Epithelial cell of esophagus (primary cell): ENCODE measurements around the gene ANTXRL.
A peak's percentile ranks its signal among the peaks of the same experiment; 100 is the strongest.

Experiments
- DNase-seq: peaks from one replicate; pipeline ENCODE4 v3.0.0; 2010; ENCODE audit warnings: low read depth
- H3K4me3 ChIP-seq: 2 replicates; pipeline ENCODE4 v1.5.1; 2011; ENCODE audit warnings: mild to moderate bottlenecking, low read length, control low read depth
- CTCF ChIP-seq: IDR thresholded peaks from 2 replicates; pipeline ENCODE4 v1.5.1; 2011; ENCODE audit warnings: low read depth, mild to moderate bottlenecking, low read length, control low read depth, inconsistent platforms; ENCODE audit not compliant: insufficient read depth; ENCODE audit errors: missing control alignments

The ANTXRL gene

GRCh38 chr10:46285300-46285699 lies 1.5 kb upstream of the ANTXRL start:
- no peak for TF ChIP-seq CTCF
- H3K4me3 ChIP-seq = peak overlapping the region; percentile 54

GRCh38 chr10:46285966-46286620 lies 704 bp upstream of the ANTXRL start:
- no peak for TF ChIP-seq CTCF
- H3K4me3 ChIP-seq = no peak overlapping the region

More at GRCh38 chr10:46285300-46285699, 1.5 kb upstream of the ANTXRL start:
- DNase-seq = no peak

DNA sequence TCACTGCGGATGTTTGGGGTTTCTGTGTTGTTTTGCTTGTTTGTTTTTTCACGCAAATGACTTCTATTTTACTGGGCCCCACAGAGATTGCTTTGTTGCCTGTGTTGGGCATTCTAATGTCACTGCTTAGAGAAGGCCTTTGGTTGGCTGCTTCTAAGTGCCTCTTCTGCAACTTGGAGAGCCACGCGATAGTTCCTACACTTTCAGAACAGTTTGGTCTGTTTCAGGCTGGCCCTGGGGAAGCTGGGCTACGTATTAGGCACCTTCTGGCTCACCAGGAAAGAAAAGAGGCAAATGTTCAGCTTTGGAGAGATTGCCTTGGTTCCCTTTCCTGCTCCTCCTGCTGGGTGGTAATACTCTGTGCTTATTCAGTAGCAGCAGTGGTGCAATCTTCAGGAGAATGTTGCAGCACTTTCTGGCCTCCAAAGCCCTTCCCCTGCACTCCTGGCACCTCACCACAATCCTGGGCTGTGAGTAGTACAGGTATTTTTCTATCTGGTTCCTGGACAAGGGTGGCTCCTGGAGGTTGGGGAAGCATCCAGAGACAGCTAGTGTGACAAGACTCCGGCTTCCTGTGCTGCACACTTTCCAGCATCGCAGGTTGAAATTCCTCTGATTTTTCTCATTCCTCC lies 1.2 kb downstream of the ANTXRL start:
- TF ChIP-seq CTCF = peak; percentile 34
- H3K4me3 ChIP-seq = no peak overlapping the region
- DNase-seq = peak; percentile 88

More at GRCh38 chr10:46285966-46286620, 704 bp upstream of the ANTXRL start:
- DNase-seq = no peak

DNA sequence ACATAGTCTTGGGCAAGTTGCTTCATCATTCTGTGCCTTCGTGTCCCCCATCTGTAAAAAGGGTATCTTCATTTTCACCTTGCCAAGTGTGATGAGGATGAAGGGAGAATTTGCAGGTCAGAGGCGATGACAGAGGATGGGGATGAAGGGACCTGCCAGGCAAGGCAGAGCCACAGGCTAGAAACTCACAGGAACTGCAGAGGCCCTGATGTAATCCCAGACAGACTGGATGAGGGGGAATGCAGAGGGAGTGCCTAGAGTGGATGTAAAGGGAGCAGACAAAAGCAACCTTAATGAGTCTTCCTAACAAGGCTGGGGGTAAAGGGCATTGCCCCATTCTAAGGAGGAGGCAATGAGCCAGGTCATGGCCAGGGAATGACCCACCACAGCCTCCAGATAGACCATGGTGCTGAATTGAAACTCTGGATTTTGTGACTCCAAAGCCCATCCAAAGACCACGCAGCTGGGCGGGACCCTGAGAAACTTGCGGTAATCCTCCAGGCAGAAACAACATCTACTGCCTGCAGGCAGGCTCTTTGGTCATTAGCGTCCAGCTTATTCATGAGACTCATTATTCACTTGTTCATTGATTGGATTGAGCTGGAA lies 1.9 kb downstream of the ANTXRL start:
- H3K4me3 ChIP-seq = no peak overlapping the region
- no peak for TF ChIP-seq CTCF

GRCh38 chr10:46289209-46289810 lies 2.5 kb downstream of the ANTXRL start:
- DNase-seq = peak; percentile 17
- H3K4me3 ChIP-seq = no peak overlapping the region
- TF ChIP-seq CTCF = no peak

More for the DNA sequence above, 1.9 kb downstream of the ANTXRL start:
- DNase-seq = no peak

GRCh38 chr10:46290101-46290886 lies 3.5 kb downstream of the ANTXRL start:
- no peak overlapping the region for H3K4me3 ChIP-seq
- TF ChIP-seq CTCF = no peak
- no peak for DNase-seq
